WTC11 (cell line): ENCODE measurements around the gene ILK. TPM values are rescaled to one million over a fixed set of nuclear protein-coding genes. Genes with fewer than 3 reads are reported as not detected.

Source experiments
- ATAC-seq: fragments of 200-7000 bp; cut with Tn5 transposase; 2 replicates; pipeline ENCODE4 v1.10.0; 2021; ENCODE audit warnings: mild to moderate bottlenecking, moderate library complexity
- CTCF ChIA-PET: fragments of 300-600 bp; sonication (Branson Sonifier 250); formaldehyde crosslinking; loops from one replicate; lab custom pipeline; 2021; ENCODE audit warnings: antibody characterized with exemption; lab: Charles Lee
- POLR2A ChIA-PET: fragments of 350-600 bp; sonication (Branson Sonifier 250); formaldehyde crosslinking; loops from one replicate; lab custom pipeline; 2021; ENCODE audit warnings: antibody characterized with exemption; lab: Charles Lee
- DNase-seq: peaks from one replicate; pipeline ENCODE4 v3.0.0; 2021; ENCODE audit warnings: low spot score
- H3K27ac Mint-ChIP-seq: 2 replicates; pipeline ENCODE4 v1.8.0; 2021; ENCODE audit warnings: mixed read lengths
- H3K27me3 Mint-ChIP-seq: 2 replicates; pipeline ENCODE4 v1.8.0; 2021; ENCODE audit warnings: low read depth, mild to moderate bottlenecking, moderate library complexity, mixed read lengths
- H3K36me3 Mint-ChIP-seq: 2 replicates; pipeline ENCODE4 v1.8.0; 2021; ENCODE audit warnings: mixed read lengths
- H3K4me1 Mint-ChIP-seq: 2 replicates; pipeline ENCODE4 v1.8.0; 2022; ENCODE audit warnings: mixed read lengths
- H3K4me3 Mint-ChIP-seq: 2 replicates; pipeline ENCODE4 v1.8.0; 2021; ENCODE audit warnings: mild to moderate bottlenecking, moderate library complexity, mixed read lengths
- H3K9me3 Mint-ChIP-seq: 2 replicates; pipeline ENCODE4 v1.8.0; 2021; ENCODE audit warnings: mixed read lengths
- ATF1 ChIP-seq: sonication (generic); formaldehyde crosslinking; IDR thresholded peaks from 2 replicates; pipeline ENCODE4 v1.8.1; 2023; ENCODE audit warnings: mild to moderate bottlenecking, moderate library complexity, missing genetic modification reagents
- ETV6 ChIP-seq: sonication (generic); formaldehyde crosslinking; IDR thresholded peaks from 2 replicates; pipeline ENCODE4 v1.8.1; 2022; ENCODE audit warnings: mild to moderate bottlenecking, missing genetic modification reagents
- GABPB1 ChIP-seq: sonication (generic); formaldehyde crosslinking; IDR thresholded peaks from 2 replicates; pipeline ENCODE4 v1.8.1; 2023; ENCODE audit warnings: mild to moderate bottlenecking, missing genetic modification reagents
- IRF2 ChIP-seq: sonication (generic); formaldehyde crosslinking; IDR thresholded peaks from 2 replicates; pipeline ENCODE4 v1.8.0; 2022; ENCODE audit warnings: low read depth, missing genetic modification reagents, borderline replicate concordance
- JAZF1 ChIP-seq: fragments of 250-450 bp; sonication (Bioruptor Pico); IDR thresholded peaks from 2 replicates; pipeline ENCODE4 v1.9.0; 2021; ENCODE audit warnings: moderate library complexity, mild to moderate bottlenecking, inconsistent platforms
- MXD4 ChIP-seq: fragments of 250-450 bp; sonication (Bioruptor Pico); IDR thresholded peaks from 2 replicates; pipeline ENCODE4 v1.8.0; 2021; ENCODE audit warnings: mild to moderate bottlenecking, moderate library complexity, borderline replicate concordance
- NFE2L1 ChIP-seq: sonication (generic); formaldehyde crosslinking; IDR thresholded peaks from 2 replicates; pipeline ENCODE4 v1.8.1; 2023; ENCODE audit warnings: missing genetic modification reagents
- NR1H2 ChIP-seq: sonication (generic); formaldehyde crosslinking; IDR thresholded peaks from 2 replicates; pipeline ENCODE4 v1.9.0; 2021; ENCODE audit warnings: mild to moderate bottlenecking, moderate library complexity, missing genetic modification reagents
- RELA ChIP-seq: sonication (generic); formaldehyde crosslinking; IDR thresholded peaks from 2 replicates; pipeline ENCODE4 v1.8.1; 2022; ENCODE audit warnings: missing genetic modification reagents, mild to moderate bottlenecking, borderline replicate concordance
- TCF7 ChIP-seq: sonication (generic); formaldehyde crosslinking; IDR thresholded peaks from 2 replicates; pipeline ENCODE4 v1.8.0; 2022; ENCODE audit warnings: mild to moderate bottlenecking, low read depth, missing genetic modification reagents, moderate library complexity
- TEAD1 ChIP-seq: sonication (generic); formaldehyde crosslinking; IDR thresholded peaks from 2 replicates; pipeline ENCODE4 v1.8.0; 2022; ENCODE audit warnings: mild to moderate bottlenecking, missing genetic modification reagents
- ZNF121 ChIP-seq: sonication (generic); formaldehyde crosslinking; IDR thresholded peaks from 2 replicates; pipeline ENCODE4 v1.8.0; 2023; ENCODE audit warnings: missing genetic modification reagents
- ZNF232 ChIP-seq: sonication (generic); formaldehyde crosslinking; IDR thresholded peaks from 2 replicates; pipeline ENCODE4 v1.8.0; 2022; ENCODE audit warnings: mild to moderate bottlenecking, missing genetic modification reagents
- ZNF671 ChIP-seq: fragments of 250-450 bp; sonication (Bioruptor Pico); IDR thresholded peaks from 2 replicates; pipeline ENCODE4 v1.8.0; 2021; ENCODE audit warnings: mild to moderate bottlenecking
- total RNA-seq: library from RNA; stranded (reverse); gene quantifications from 3 replicates; pipeline ENCODE4 v1.2.3, GENCODE V29; 2021
- TF ChIP-seq, protein P1 (sequence below): sonication (generic); formaldehyde crosslinking; IDR thresholded peaks from 2 replicates; pipeline ENCODE4 v1.8.1; 2023; ENCODE audit warnings: mild to moderate bottlenecking, missing genetic modification reagents, moderate library complexity
- TF ChIP-seq, protein P2 (sequence below): sonication (generic); formaldehyde crosslinking; IDR thresholded peaks from 2 replicates; pipeline ENCODE4 v1.8.1; 2022; ENCODE audit warnings: mild to moderate bottlenecking, missing genetic modification reagents, moderate library complexity, borderline replicate concordance
- TF ChIP-seq, protein P3 (sequence below): fragments of 250-450 bp; sonication (Bioruptor Pico); IDR thresholded peaks from 2 replicates; pipeline ENCODE4 v1.9.0; 2021; ENCODE audit warnings: moderate library complexity, mild to moderate bottlenecking, inconsistent platforms, borderline replicate concordance
- TF ChIP-seq, protein P4 (sequence below): sonication (generic); formaldehyde crosslinking; IDR thresholded peaks from 2 replicates; pipeline ENCODE4 v1.8.0; 2022; ENCODE audit warnings: mild to moderate bottlenecking, missing genetic modification reagents
- TF ChIP-seq, protein P5 (sequence below): sonication (generic); formaldehyde crosslinking; conservative IDR thresholded peaks from 2 replicates; pipeline ENCODE4 v1.8.1; 2023; ENCODE audit warnings: mild to moderate bottlenecking, low read depth, missing genetic modification reagents, moderate library complexity

ILK gene
- total RNA-seq, 1 experiment from 2014 or later: 97.7 TPM

DNA sequence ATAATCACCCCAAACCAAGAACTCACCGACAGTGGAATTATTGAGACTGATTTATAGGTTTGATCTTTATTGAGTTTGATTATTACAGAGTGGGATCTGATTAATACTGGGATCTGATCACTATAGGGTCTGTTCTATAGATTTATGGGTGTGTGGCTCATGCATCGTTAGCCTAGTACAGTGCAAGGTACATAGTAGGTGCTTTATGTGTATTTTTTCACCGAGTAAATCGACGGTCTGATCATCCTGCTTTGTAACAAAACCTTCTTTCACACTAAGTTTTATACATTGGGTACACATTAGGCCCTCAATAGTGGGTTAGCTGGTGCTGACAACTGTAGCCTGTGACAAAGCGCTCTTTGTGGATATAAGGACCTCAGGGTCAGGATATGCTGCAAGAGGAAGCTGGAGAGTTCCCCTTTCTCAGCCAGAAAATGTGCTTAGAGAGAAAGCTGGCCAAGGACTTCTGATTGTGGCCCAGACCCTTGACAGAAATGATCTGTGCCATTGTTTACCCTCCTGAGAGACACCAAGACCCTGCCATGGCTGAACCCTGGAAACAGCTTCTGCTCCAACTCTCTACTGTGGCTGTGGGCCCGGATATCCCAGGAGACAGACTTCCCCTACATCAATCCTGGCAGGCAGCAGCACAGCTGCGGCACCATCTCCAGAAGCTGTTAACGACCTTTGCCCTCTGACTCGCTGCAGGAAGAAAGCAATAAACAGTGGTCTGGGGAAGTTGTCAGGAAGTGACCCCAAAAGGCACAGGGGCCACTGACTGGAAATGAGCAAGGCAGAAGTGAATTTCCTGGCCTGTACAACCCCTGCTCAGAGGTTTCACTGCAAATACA, 31.7 kb downstream of the ILK start:
- no peaks in the 10 kb centered on the region for H3K9me3 Mint-ChIP-seq

DNA sequence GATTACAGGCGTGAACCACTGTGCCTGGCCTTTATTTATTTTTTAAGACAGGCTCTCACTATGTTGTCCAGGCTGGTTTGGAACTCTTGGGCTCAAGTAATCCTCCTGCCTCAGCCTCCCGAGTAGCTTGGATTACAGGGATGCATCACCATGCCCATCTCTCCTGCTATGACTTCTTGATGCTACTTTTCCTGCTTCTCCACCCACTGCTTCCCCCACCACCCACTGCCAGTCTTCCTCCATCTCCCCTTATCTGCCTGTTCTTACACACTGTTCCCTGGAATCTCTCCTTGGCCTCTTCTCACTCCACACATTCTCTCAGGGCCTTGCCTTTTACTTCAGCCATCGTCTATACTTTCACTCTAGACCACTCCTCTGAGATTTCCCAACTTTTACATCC, 32.9 kb downstream of the ILK start:
- Mint-ChIP-seq H3K4me1 (no peaks in the 10 kb centered on the region), H3K27ac (no peak overlapping the region), H3K4me3 (no peak overlapping the region), H3K9me3 (no peaks in the 10 kb centered on the region), H3K27me3 (peaks cover 10% of the 10 kb centered on the region), H3K36me3 (no peaks in the 10 kb centered on the region)
- DNase-seq (no peak), ATAC-seq (no peak)
- TF ChIP-seq, protein P1, sequence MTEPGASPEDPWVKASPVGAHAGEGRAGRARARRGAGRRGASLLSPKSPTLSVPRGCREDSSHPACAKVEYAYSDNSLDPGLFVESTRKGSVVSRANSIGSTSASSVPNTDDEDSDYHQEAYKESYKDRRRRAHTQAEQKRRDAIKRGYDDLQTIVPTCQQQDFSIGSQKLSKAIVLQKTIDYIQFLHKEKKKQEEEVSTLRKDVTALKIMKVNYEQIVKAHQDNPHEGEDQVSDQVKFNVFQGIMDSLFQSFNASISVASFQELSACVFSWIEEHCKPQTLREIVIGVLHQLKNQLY (CRISPR knock-in tag): no peak
- TF ChIP-seq MXD4 (no peak), JAZF1 (no peak), TEAD1 (no peak), IRF2 (no peak), RELA (no peak), ZNF121 (no peak), NFE2L1 (no peak)
- TF ChIP-seq, protein P2, sequence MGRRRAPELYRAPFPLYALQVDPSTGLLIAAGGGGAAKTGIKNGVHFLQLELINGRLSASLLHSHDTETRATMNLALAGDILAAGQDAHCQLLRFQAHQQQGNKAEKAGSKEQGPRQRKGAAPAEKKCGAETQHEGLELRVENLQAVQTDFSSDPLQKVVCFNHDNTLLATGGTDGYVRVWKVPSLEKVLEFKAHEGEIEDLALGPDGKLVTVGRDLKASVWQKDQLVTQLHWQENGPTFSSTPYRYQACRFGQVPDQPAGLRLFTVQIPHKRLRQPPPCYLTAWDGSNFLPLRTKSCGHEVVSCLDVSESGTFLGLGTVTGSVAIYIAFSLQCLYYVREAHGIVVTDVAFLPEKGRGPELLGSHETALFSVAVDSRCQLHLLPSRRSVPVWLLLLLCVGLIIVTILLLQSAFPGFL: no peak
- ChIA-PET CTCF (no interaction called here), POLR2A (no interaction called here)

More for the DNA sequence above, 31.7 kb downstream of the ILK start:
- ChIA-PET POLR2A (interaction anchor here (0.6 kb wide), 1 partner anchor 16 kb away, joined by 3 read pairs; the partner anchor contains the start of gene TPP1), CTCF (interaction anchor here (0.6 to 0.8 kb wide), 2 partner anchors 32 to 104 kb away, joined by 3 to 4 read pairs; no protein-coding TSS in a partner anchor)
- no peak for ATAC-seq
- Mint-ChIP-seq H3K4me3 (no peak overlapping the region), H3K36me3 (no peaks in the 10 kb centered on the region), H3K27me3 (peaks cover 22% of the 10 kb centered on the region), H3K4me1 (0 out of 2 replicates have a peak, but pooled peaks cover 3% of the 10 kb centered on the region), H3K27ac (no peak overlapping the region)
- TF ChIP-seq ETV6 (no peak), GABPB1 (CRISPR knock-in tag) (no peak), ATF1 (no peak), TCF7 (no peak), ZNF671 (CRISPR knock-in tag) (no peak), NR1H2 (no peak), ZNF232 (CRISPR knock-in tag) (no peak), ZNF121 (no peak)
- TF ChIP-seq, protein P3, sequence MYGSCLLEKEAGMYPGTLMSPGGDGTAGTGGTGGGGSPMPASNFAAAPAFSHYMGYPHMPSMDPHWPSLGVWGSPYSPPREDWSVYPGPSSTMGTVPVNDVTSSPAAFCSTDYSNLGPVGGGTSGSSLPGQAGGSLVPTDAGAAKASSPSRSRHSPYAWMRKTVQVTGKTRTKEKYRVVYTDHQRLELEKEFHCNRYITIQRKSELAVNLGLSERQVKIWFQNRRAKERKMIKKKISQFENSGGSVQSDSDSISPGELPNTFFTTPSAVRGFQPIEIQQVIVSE (CRISPR knock-in tag): no peak
- TF ChIP-seq, protein P4, sequence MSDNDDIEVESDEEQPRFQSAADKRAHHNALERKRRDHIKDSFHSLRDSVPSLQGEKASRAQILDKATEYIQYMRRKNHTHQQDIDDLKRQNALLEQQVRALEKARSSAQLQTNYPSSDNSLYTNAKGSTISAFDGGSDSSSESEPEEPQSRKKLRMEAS (CRISPR knock-in tag): no peak
- TF ChIP-seq, protein P5, sequence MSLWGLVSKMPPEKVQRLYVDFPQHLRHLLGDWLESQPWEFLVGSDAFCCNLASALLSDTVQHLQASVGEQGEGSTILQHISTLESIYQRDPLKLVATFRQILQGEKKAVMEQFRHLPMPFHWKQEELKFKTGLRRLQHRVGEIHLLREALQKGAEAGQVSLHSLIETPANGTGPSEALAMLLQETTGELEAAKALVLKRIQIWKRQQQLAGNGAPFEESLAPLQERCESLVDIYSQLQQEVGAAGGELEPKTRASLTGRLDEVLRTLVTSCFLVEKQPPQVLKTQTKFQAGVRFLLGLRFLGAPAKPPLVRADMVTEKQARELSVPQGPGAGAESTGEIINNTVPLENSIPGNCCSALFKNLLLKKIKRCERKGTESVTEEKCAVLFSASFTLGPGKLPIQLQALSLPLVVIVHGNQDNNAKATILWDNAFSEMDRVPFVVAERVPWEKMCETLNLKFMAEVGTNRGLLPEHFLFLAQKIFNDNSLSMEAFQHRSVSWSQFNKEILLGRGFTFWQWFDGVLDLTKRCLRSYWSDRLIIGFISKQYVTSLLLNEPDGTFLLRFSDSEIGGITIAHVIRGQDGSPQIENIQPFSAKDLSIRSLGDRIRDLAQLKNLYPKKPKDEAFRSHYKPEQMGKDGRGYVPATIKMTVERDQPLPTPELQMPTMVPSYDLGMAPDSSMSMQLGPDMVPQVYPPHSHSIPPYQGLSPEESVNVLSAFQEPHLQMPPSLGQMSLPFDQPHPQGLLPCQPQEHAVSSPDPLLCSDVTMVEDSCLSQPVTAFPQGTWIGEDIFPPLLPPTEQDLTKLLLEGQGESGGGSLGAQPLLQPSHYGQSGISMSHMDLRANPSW (CRISPR knock-in tag): no peak
- DNase-seq: no peak
